GM18951 (cell line): ENCODE results near the gene NR4A3.

Experiments
- POLR2A ChIP-seq: IDR thresholded peaks from 4 replicates; pipeline ENCODE4 v1.6.1; 2011; ENCODE audit warnings: mild to moderate bottlenecking; ENCODE audit not compliant: insufficient read length, insufficient read depth; ENCODE audit errors: extremely low read depth
- in situ Hi-C: fragments of 300-500 bp; cut with MboI; formaldehyde crosslinking; loops from one replicate; pipeline ENCODE4 v1.12.0; 2022; ENCODE audit warnings: low sequenced_read_pairs, mixed read lengths, inconsistent platforms; ENCODE audit not compliant: unreplicated experiment

NR4A3 gene

DNA sequence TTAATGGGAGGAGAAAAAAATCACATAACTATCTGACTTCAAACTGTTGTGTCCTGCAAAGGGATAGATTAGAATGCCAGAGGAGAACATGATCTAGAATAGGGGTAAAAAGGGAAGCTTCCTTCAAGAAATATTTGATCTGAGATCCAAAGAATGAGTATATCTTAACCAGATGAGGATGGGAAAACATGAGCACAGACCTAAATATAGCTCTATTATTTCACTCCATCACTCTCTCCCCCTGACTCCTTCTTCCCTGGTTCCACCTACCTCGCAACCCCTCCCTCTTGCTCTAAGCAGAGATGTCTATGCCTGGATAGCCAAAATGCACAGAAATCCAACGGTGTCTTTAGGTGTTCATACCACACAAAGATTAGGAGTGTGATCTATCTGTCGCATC, 36.4 kb downstream of the NR4A3 start:
- in situ Hi-C loops = no loop called here

GRCh38 chr9:99859243-99859980, 37.7 kb downstream of the NR4A3 start:
- in situ Hi-C loops = no loop called here
- no peak for TF ChIP-seq POLR2A

More for the DNA sequence above, 36.4 kb downstream of the NR4A3 start:
- no peak for TF ChIP-seq POLR2A

DNA sequence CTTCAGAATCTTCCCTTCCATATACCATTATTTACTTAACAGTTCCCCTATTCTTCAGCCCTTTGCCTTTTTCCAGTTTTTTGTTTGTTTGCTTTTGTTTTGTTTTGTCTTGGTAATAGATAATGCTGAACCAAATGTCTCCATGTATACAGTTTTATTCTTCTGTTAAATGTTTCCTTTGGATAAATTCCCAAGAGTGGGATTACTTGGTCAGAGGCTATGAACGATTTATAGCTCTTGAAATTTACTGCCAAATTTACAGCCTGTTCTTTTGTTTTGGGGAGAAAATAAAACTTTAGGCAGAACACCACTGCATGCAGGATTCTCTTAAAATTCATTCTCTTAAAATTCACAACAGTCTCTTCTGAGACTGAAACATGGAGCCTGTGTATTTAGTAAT, 38.6 kb downstream of the NR4A3 start:
- in situ Hi-C loops = no loop called here
- no peak for TF ChIP-seq POLR2A

- in situ Hi-C loops = no loop called here
- no peak for TF ChIP-seq POLR2A
These were observed 42.3 kb downstream of the NR4A3 start for GRCh38 chr9:99863955-99864354.

- in situ Hi-C loops = no loop called here
- TF ChIP-seq POLR2A = no peak
These were observed 44.7 kb downstream of the NR4A3 start for GRCh38 chr9:99866398-99866797.

DNA sequence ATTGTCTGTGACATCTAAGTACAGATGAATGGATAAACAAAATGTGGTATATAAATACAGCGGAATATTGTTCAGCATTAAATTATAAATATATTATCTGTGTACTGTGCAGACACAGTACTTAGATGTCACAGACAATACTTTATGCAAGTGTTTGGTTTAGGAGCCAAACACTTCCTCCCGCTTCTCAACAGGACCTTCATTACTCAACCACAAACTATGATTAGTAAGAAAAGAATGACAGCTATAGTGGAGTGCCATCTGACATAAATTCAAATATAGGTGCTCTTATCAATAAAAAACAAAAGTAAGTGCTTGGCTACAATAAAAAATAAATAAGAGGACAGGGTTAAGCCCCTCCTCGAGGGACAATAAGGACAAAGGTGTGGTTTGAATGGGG, 45.9 kb downstream of the NR4A3 start:
- in situ Hi-C loops = no loop called here
- TF ChIP-seq POLR2A = no peak

GRCh38 chr9:99867968-99868367, 46.3 kb downstream of the NR4A3 start:
- in situ Hi-C loops = no loop called here
- no peak for TF ChIP-seq POLR2A

DNA sequence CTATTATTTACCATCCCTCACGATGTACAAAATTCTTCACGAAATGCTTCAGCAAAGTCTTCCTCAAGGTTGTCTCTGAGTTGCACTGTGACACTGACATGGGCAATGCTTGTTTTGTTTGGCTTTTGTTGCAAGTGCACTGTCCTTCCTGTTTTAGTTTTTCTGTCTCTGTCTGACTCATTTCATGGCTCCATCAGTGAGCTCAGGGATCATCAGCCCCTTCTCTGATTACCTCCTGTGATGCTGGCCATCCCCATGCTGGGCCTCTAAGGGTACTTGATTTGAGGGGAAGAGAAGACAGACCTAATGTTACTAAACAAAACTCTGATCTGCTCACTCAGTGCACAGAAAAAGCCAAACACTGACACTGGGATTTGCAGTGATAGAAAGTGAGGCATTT, 47.2 kb downstream of the NR4A3 start:
- in situ Hi-C loops = no loop called here
- TF ChIP-seq POLR2A = no peak

DNA sequence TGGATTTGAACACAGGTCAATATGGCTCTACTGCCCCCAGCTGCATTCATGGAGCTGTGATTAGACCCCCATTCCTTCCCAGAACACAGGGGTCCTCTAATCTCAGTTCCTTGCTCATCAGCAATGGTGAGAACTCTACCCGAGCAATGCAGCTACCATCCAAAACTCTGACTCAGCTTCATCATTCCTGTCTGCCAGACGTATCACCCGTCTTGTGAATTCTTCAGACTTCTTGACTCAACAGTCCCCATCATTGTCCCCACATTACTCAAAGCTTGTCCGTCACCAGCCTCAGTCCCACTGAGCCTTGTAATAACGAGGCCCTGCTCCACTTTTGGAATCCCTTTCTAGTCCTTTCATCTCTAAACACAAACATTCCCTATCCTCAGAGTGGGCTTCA, 48.4 kb downstream of the NR4A3 start:
- no peak for TF ChIP-seq POLR2A
- in situ Hi-C loops = no loop called here

- in situ Hi-C loops = no loop called here
These were observed 51.8 kb downstream of the NR4A3 start for GRCh38 chr9:99873531-99873930.

DNA sequence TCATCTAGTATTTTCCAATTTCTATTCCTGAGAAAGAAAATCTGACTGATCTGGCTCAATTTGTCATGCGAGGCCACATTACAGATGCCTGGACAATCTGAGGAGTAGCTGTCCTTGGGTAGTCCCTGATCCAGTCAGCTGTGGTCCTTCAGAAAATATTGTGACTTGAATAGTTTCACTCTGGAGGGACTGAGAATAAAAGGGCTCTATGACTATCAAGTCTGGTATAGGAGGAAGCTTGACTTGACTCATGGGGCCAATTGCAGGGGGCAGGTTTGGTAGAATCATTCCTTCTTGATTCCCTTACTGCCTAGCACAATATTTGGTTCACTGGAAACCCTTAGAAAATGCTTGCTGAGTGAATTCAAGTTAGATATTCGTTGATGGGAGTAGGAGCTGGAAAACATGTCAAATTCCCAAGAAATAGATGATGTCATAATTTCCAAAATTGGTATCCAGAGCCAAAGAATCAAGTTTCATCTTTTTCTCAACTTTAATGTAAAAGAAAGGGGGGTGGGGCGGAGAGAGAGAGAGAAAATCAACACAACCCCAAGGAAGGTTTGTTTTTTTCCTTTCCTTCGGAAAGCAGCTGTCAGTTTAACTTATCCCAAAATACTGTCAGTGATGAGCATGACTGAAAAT, 52.4 kb downstream of the NR4A3 start:
- in situ Hi-C loops = no loop called here
- no peak for TF ChIP-seq POLR2A

More at GRCh38 chr9:99873531-99873930, 51.8 kb downstream of the NR4A3 start:
- no peak for TF ChIP-seq POLR2A

- in situ Hi-C loops = no loop called here
- no peak for TF ChIP-seq POLR2A
These were observed 54.5 kb downstream of the NR4A3 start for GRCh38 chr9:99876190-99876589.

DNA sequence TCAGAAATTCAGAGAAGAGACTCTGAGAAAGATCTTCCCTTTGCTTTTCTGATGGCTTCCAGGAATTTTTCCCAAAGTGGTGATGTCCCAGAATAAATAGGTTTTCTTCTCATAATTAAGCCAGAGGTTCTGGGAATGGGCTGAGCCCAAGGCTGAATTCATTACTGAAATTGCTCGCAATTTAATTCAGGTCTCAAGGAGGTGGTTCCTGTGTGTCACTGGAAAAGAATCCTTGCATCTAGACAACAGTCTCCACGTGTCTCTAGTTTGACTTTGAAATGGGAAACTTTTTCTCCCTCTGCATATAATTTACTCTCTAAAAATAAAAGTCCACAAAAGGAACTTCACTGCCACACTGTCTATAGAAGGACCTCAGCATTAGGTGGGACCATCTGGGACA, 57.0 kb downstream of the NR4A3 start:
- in situ Hi-C loops = no loop called here
- no peak for TF ChIP-seq POLR2A

DNA sequence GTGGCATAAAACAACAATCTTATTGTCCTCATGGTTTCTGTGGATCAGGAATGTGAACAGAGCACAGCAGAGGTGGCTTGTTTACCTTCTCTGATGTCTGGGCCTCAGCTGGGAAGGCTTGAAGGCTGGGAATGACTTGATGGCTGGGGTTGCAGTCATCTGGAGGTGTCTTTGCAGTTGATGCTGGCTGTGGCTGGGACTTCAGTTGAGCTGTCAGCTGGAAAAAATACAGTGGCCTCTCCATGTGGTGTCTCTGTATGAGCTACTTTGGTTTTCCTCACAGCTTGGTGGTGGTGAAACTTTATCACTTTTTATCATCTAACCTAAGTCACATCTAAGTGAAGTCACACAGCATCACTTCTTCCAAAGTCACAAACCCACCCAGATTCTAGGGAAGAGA, 60.1 kb downstream of the NR4A3 start:
- in situ Hi-C loops = no loop called here
- no peak for TF ChIP-seq POLR2A
